ENCODE measurements around the gene PRR11. TPM values are rescaled to one million over a fixed set of nuclear protein-coding genes. Genes with fewer than 3 reads are reported as not detected.

PRR11 gene
- total RNA-seq, 1 experiment from 2014 or later = 90.4 TPM

- TF ChIP-seq TP53 (CRISPR knock-in tag; IDR thresholded peaks at IDR 0.05) (no peak), MLX (CRISPR knock-in tag; IDR thresholded peaks at IDR 0.05) (no peak), FOXJ3 (CRISPR knock-in tag; IDR thresholded peaks at IDR 0.05; ENCODE audit: borderline replicate concordance) (no peak), TEAD4 (CRISPR knock-in tag; IDR thresholded peaks at IDR 0.05) (no peak), ZNF425 (CRISPR knock-in tag; conservative IDR thresholded peaks at IDR 0.05) (no peak), IRF1 (CRISPR knock-in tag; IDR thresholded peaks at IDR 0.05) (no peak), MYBL2 (CRISPR knock-in tag; IDR thresholded peaks at IDR 0.05) (no peak), USF1 (CRISPR knock-in tag; IDR thresholded peaks at IDR 0.05) (no peak), IRF2 (CRISPR knock-in tag; IDR thresholded peaks at IDR 0.05; ENCODE audit: borderline replicate concordance, low read depth) (no peak), ZNF121 (CRISPR knock-in tag; IDR thresholded peaks at IDR 0.05) (no peak)
- no peak overlapping the region for H3K4me3 Mint-ChIP-seq
- ChIA-PET POLR2A (interaction anchor here (0.6 kb wide), 1 partner anchor 9 kb away, joined by 9 read pairs; no protein-coding TSS in a partner anchor), CTCF (no interaction called here)
- H3K9me3 Mint-ChIP-seq = no peaks in the 10 kb centered on the region
- no peak for DNase-seq (ENCODE audit: low spot score)
- ATAC-seq = no peak
- no peaks in the 10 kb centered on the region for H3K27me3 Mint-ChIP-seq (ENCODE audit: low read depth)
- H3K36me3 Mint-ChIP-seq = peaks cover 30% of the 10 kb centered on the region
- no peaks in the 10 kb centered on the region for H3K4me1 Mint-ChIP-seq
- H3K27ac Mint-ChIP-seq = no peak overlapping the region
These were observed 33.6 kb upstream of the PRR11 start for GRCh38 chr17:59121901-59122480.

GRCh38 chr17:59124665-59125064 lies 30.9 kb upstream of the PRR11 start:
- Mint-ChIP-seq H3K27ac (0 out of 2 replicates have a peak overlapping the region, but pooled peaks have one; percentile 24), H3K4me1 (no peaks in the 10 kb centered on the region), H3K27me3 (ENCODE audit: low read depth) (no peaks in the 10 kb centered on the region), H3K4me3 (no peak overlapping the region), H3K9me3 (no peaks in the 10 kb centered on the region), H3K36me3 (peaks cover 32% of the 10 kb centered on the region)
- no peak for ATAC-seq
- ChIA-PET CTCF (no interaction called here), POLR2A (no interaction called here)
- no peak for DNase-seq (ENCODE audit: low spot score)
- no peak for TF ChIP-seq AR (CRISPR knock-in tag; IDR thresholded peaks at IDR 0.05)
- TF ChIP-seq E2F5 (CRISPR knock-in tag; IDR thresholded peaks at IDR 0.05) = no peak
- TF ChIP-seq ZBTB21 (CRISPR knock-in tag; IDR thresholded peaks at IDR 0.05; ENCODE audit: borderline replicate concordance) = no peak
- TF ChIP-seq TEAD1 (CRISPR knock-in tag; IDR thresholded peaks at IDR 0.05) = no peak
- TF ChIP-seq RELA (CRISPR knock-in tag; IDR thresholded peaks at IDR 0.05; ENCODE audit: borderline replicate concordance) = no peak
- TF ChIP-seq JUN (CRISPR knock-in tag; IDR thresholded peaks at IDR 0.05) = no peak
- no peak for TF ChIP-seq MXD4 (CRISPR knock-in tag; IDR thresholded peaks at IDR 0.05; ENCODE audit: borderline replicate concordance)
- no peak for TF ChIP-seq ELF4 (CRISPR knock-in tag; IDR thresholded peaks at IDR 0.05; ENCODE audit: low read depth)
- TF ChIP-seq SMAD3 (CRISPR knock-in tag; IDR thresholded peaks at IDR 0.05; ENCODE audit: borderline replicate concordance) = no peak
- no peak for TF ChIP-seq ZBTB43 (CRISPR knock-in tag; IDR thresholded peaks at IDR 0.05)
- TF ChIP-seq ZNF425 (CRISPR knock-in tag; conservative IDR thresholded peaks at IDR 0.05) = no peak
- no peak for TF ChIP-seq GRHL2 (CRISPR knock-in tag; IDR thresholded peaks at IDR 0.05; ENCODE audit: insufficient replicate concordance, severe bottlenecking)
- no peak for TF ChIP-seq ZNF219 (CRISPR knock-in tag; IDR thresholded peaks at IDR 0.05; ENCODE audit: borderline replicate concordance)
- no peak for TF ChIP-seq ETV6 (CRISPR knock-in tag; IDR thresholded peaks at IDR 0.05)
